A549 (cell line): ENCODE data around the gene SORCS2. TPM values are rescaled to one million over a fixed set of nuclear protein-coding genes. Genes with fewer than 3 reads are reported as not detected.

Experiments
- ATAC-seq, 2 experiments: fragments of 200-7000 bp in 1 of 2; fragments of >200 bp in 1 of 2; cut with Nextera tagmentation in 1 of 2; cut with Tn5 transposase in 1 of 2; 3 replicates each; pipeline versions ENCODE4 v1.8.0 to v1.9.1; 2018 to 2020; ENCODE audit warnings: mild to moderate bottlenecking in 1 of 2, moderate library complexity in 1 of 2
- CTCF ChIA-PET: fragments of 300-600 bp; sonication (Branson Sonifier 250); formaldehyde crosslinking; extraction: SDS; loops from one replicate; lab custom pipeline; 2021; ENCODE audit warnings: antibody characterized with exemption, inconsistent platforms; lab: Yijun Ruan, JAX
- POLR2A ChIA-PET: fragments of 350-600 bp; formaldehyde crosslinking; extraction: SDS; loops from one replicate; lab custom pipeline; 2021; ENCODE audit warnings: antibody characterized with exemption, inconsistent platforms; lab: Yijun Ruan, JAX
- DNase-seq, 2 experiments: peaks; one replicate each; pipeline versions ENCODE4 v3.0.0 to v3.0.0-alpha.2; 2011 to 2016; ENCODE audit warnings: low read depth in 1 of 2, low spot score in 1 of 2
- FAIRE-seq: peaks from 2 replicates; lab custom pipeline; 2011; peaks lifted over from hg19 to GRCh38; lab: Jason Lieb, UNC
- H3K27ac ChIP-seq, 2 experiments: fragments of >200 bp; sonication (Bioruptor Twin); formaldehyde crosslinking; 3 replicates each; pipeline ENCODE4 v1.5.1; 2016 to 2017
- H3K4me1 ChIP-seq: fragments of >200 bp; sonication (Bioruptor Twin); formaldehyde crosslinking; 3 replicates; pipeline ENCODE4 v1.6.1; 2016
- H3K4me2 ChIP-seq: fragments of >200 bp; sonication (Bioruptor Twin); formaldehyde crosslinking; 3 replicates; pipeline ENCODE4 v1.6.1; 2016
- H3K4me3 ChIP-seq: fragments of >200 bp; sonication (Bioruptor Twin); formaldehyde crosslinking; 3 replicates; pipeline ENCODE4 v1.5.1; 2016
- H3K9me3 ChIP-seq: fragments of >200 bp; sonication (Bioruptor Twin); formaldehyde crosslinking; 3 replicates; pipeline ENCODE4 v1.6.1; 2016
- CBX2 ChIP-seq: fragments of 200-600 bp; sonication (generic); IDR thresholded peaks from 2 replicates; pipeline ENCODE4 v1.6.1; 2016; ENCODE audit warnings: low read depth, mild to moderate bottlenecking, borderline replicate concordance
- CBX8 ChIP-seq: fragments of 200-600 bp; sonication (generic); IDR thresholded peaks from 2 replicates; pipeline ENCODE4 v1.6.1; 2016
- CHD2 ChIP-seq: fragments of 150-350 bp; IDR thresholded peaks from 2 replicates; pipeline ENCODE4 v1.6.1; 2014; ENCODE audit warnings: low read length; ENCODE audit not compliant: partially characterized antibody
- CTCF ChIP-seq: fragments of >200 bp; sonication (Bioruptor Twin); formaldehyde crosslinking; IDR thresholded peaks from 3 replicates; pipeline ENCODE4 v1.5.1; 2016
- EHMT2 ChIP-seq: fragments of 200-600 bp; sonication (generic); IDR thresholded peaks from 2 replicates; pipeline ENCODE4 v1.6.1; 2016; ENCODE audit warnings: antibody characterized with exemption, low read depth, mild to moderate bottlenecking, moderate library complexity
- ELK1 ChIP-seq: fragments of 150-350 bp; IDR thresholded peaks from 2 replicates; pipeline ENCODE4 v1.6.1; 2014; ENCODE audit warnings: low read depth, mild to moderate bottlenecking, low read length
- FOSL2 ChIP-seq, 2 experiments: fragments of 450-650 bp in 1 of 2; fragments of >200 bp in 1 of 2; sonication (Bioruptor Twin) in 1 of 2; formaldehyde crosslinking; IDR thresholded peaks; 2 replicates each; pipeline versions ENCODE4 v1.5.0 to v1.6.1; 2016 to 2020; ENCODE audit warnings: mild to moderate bottlenecking in 1 of 2, moderate library complexity in 1 of 2
- HDAC2 ChIP-seq: fragments of 200-600 bp; sonication (generic); IDR thresholded peaks from 2 replicates; pipeline ENCODE4 v1.6.1; 2016
- HMGXB4 ChIP-seq: fragments of 250-450 bp; sonication (Bioruptor Pico); IDR thresholded peaks from 2 replicates; pipeline ENCODE4 v1.5.0; 2021; ENCODE audit warnings: mild to moderate bottlenecking, moderate library complexity, borderline replicate concordance
- HOXB13 ChIP-seq: fragments of 250-450 bp; sonication (Bioruptor Pico); IDR thresholded peaks from 2 replicates; pipeline ENCODE4 v1.5.0; 2020; ENCODE audit warnings: low read depth, mild to moderate bottlenecking, moderate library complexity
- JUNB ChIP-seq: fragments of >200 bp; sonication (Bioruptor Twin); formaldehyde crosslinking; IDR thresholded peaks from 2 replicates; pipeline ENCODE4 v1.6.1; 2016
- KDM1A ChIP-seq: fragments of 200-600 bp; sonication (generic); IDR thresholded peaks from 2 replicates; pipeline ENCODE4 v1.6.1; 2016; ENCODE audit warnings: low read depth, mild to moderate bottlenecking
- KDM5A ChIP-seq: fragments of 200-600 bp; sonication (generic); IDR thresholded peaks from 2 replicates; pipeline ENCODE4 v1.6.1; 2016; ENCODE audit warnings: antibody characterized with exemption, mild to moderate bottlenecking
- MYC ChIP-seq: IDR thresholded peaks from 2 replicates; pipeline ENCODE4 v1.6.1; 2012; ENCODE audit warnings: mild to moderate bottlenecking, inconsistent platforms, low read length, improper control_type of control experiment, borderline replicate concordance
- NR3C1 ChIP-seq: fragments of >200 bp; sonication (Bioruptor Twin); formaldehyde crosslinking; IDR thresholded peaks from 3 replicates; pipeline ENCODE4 v1.6.1; 2017
- RAD21 ChIP-seq, 2 experiments: fragments of >200 bp in 1 of 2; sonication (Bioruptor Twin) in 1 of 2; formaldehyde crosslinking in 1 of 2; IDR thresholded peaks in 1 of 2; conservative IDR thresholded peaks in 1 of 2; 2 replicates in 1 of 2; 3 replicates in 1 of 2; pipeline ENCODE4 v1.6.1; 2012 to 2018; ENCODE audit warnings: inconsistent platforms in 1 of 2
- REST ChIP-seq: fragments of 200-600 bp; sonication (generic); IDR thresholded peaks from 2 replicates; pipeline ENCODE4 v1.6.1; 2016; ENCODE audit warnings: antibody characterized with exemption, mild to moderate bottlenecking, moderate library complexity
- RFX5 ChIP-seq: fragments of 450-650 bp; IDR thresholded peaks from 2 replicates; pipeline ENCODE4 v1.7.1; 2014; ENCODE audit warnings: antibody characterized with exemption, mild to moderate bottlenecking, moderate library complexity
- SMC3 ChIP-seq: fragments of >200 bp; sonication (Bioruptor Twin); formaldehyde crosslinking; IDR thresholded peaks from 3 replicates; pipeline ENCODE4 v1.6.1; 2018; ENCODE audit warnings: inconsistent platforms
- SREBF2 ChIP-seq: fragments of 450-650 bp; IDR thresholded peaks from 2 replicates; pipeline ENCODE4 v1.6.1; 2014; ENCODE audit warnings: mild to moderate bottlenecking, moderate library complexity
- TP53 ChIP-seq: fragments of 250-450 bp; sonication (Bioruptor Pico); IDR thresholded peaks from 2 replicates; pipeline ENCODE4 v1.5.0; 2021; ENCODE audit warnings: mild to moderate bottlenecking, moderate library complexity
- ZNF302 ChIP-seq: fragments of 250-450 bp; sonication (Bioruptor Pico); IDR thresholded peaks from 2 replicates; pipeline ENCODE4 v1.9.0; 2021; ENCODE audit warnings: inconsistent platforms, mild to moderate bottlenecking, moderate library complexity
- ZSCAN20 ChIP-seq: fragments of 250-450 bp; sonication (Bioruptor Pico); IDR thresholded peaks from 2 replicates; pipeline ENCODE4 v1.8.0; 2022; ENCODE audit warnings: mild to moderate bottlenecking, moderate library complexity
- WGBS: methylation state at CpG from one replicate; pipeline ENCODE4 v1.1.6; 2017; ENCODE audit errors: missing lambda C conversion rate; 5-methylcytosine and 5-hydroxymethylcytosine counted together
- polyA plus RNA-seq, 4 experiments: library from polyadenylated mRNA; depleted of rRNA in 3 of 4; stranded (reverse); fragments of >200 nt; fragmentation: RNase III in 1 of 4; extraction: RNeasy Plus Mini Kit Qiagen cat#74134 plus additional on column Dnase treatment in 1 of 4; gene quantifications; 2 replicates in 3 of 4; 3 replicates in 1 of 4; pipeline ENCODE4 v1.2.3, GENCODE V29; 2011 to 2017

SORCS2 gene
- polyA plus RNA-seq, 2 of the 4 experiments (the other 2 are of a cell fraction), result 1.4 to 4.6 TPM

- TF ChIP-seq HMGXB4 (CRISPR knock-in tag), result no peak
- TF ChIP-seq JUNB, result no peak
- no peak for TF ChIP-seq HDAC2
- no peak for TF ChIP-seq FOSL2 (IDR thresholded peaks at IDR 0.05)
- TF ChIP-seq FOSL2 (CRISPR knock-in tag; IDR thresholded peaks at IDR 0.05), result no peak
- TF ChIP-seq CHD2, result no peak
- no peak for TF ChIP-seq RFX5
- no peak for TF ChIP-seq KDM5A
- no peak for TF ChIP-seq TP53
- no peak for TF ChIP-seq ZSCAN20 (CRISPR knock-in tag)
- TF ChIP-seq ELK1, result no peak
- no peak for TF ChIP-seq EHMT2
- no peak for TF ChIP-seq CBX2
- TF ChIP-seq KDM1A, result no peak
- no peak for TF ChIP-seq SREBF2
- no peak for TF ChIP-seq REST
- TF ChIP-seq ZNF302 (CRISPR knock-in tag), result no peak
- no peak for TF ChIP-seq CBX8
- TF ChIP-seq NR3C1, result no peak
- TF ChIP-seq HOXB13 (CRISPR knock-in tag), result no peak
- no peak for TF ChIP-seq RAD21 (conservative IDR thresholded peaks at IDR 0.05 in 1 of 2, IDR thresholded peaks at IDR 0.05 in 1 of 2)
- TF ChIP-seq, all 56 proteins: peak for 0
- H3K4me1 ChIP-seq, result no peaks in the 10 kb centered on the region
- ATAC-seq (no peak), FAIRE-seq (no peak), DNase-seq (no peak)
- ChIA-PET CTCF (interaction anchor here (0.7 to 1.5 kb wide), 3 partner anchors 9 to 146 kb away, joined by 3 to 4 read pairs (median 3); no protein-coding TSS in a partner anchor), POLR2A (interaction anchor here (0.6 kb wide), 1 partner anchor 882 kb away, joined by 3 read pairs; no protein-coding TSS in a partner anchor)
- H3K9me3 ChIP-seq, result no peaks in the 10 kb centered on the region
- WGBS, result 23% methylated on average over 3 of the region's 10 CpGs
- no peak overlapping the region for H3K4me2 ChIP-seq
- no peak overlapping the region for H3K27ac ChIP-seq
- no peak overlapping the region for H3K4me3 ChIP-seq
These were observed 487.8 kb downstream of the SORCS2 start for GRCh38 chr4:7680106-7680505.

- DNase-seq, result no peak
- ATAC-seq, result no peak
- no peak for FAIRE-seq
- CTCF ChIA-PET, result interaction anchor here (0.9 kb wide), 1 partner anchor 8 kb away, joined by 3 read pairs; no protein-coding TSS in a partner anchor
- TF ChIP-seq JUNB, result no peak
- TF ChIP-seq SMC3, result no peak
- no peak for TF ChIP-seq CTCF
- TF ChIP-seq MYC, result no peak
- POLR2A ChIA-PET, result no interaction called here
- Histone ChIP-seq H3K27ac (no peak overlapping the region), H3K9me3 (no peaks in the 10 kb centered on the region), H3K4me2 (no peak overlapping the region), H3K4me3 (no peak overlapping the region), H3K4me1 (no peaks in the 10 kb centered on the region)
- WGBS, result 60% methylated on average over 1 of the region's 1 CpG
These were observed 488.4 kb downstream of the SORCS2 start for GRCh38 chr4:7680731-7681130.
